B cell (primary cell): ENCODE measurements around the gene NAPG.

Experiments
- CTCF ChIP-seq: fragments of 200-600 bp; IDR thresholded peaks from one replicate; pipeline ENCODE4 v1.8.0; 2022; ENCODE audit warnings: antibody characterized with exemption, mild to moderate bottlenecking
- EZH2 ChIP-seq: IDR thresholded peaks from 2 replicates; pipeline ENCODE4 v1.6.1; 2012; ENCODE audit warnings: borderline replicate concordance, low read depth, mild to moderate bottlenecking, moderate library complexity, low read length; ENCODE audit not compliant: insufficient read depth, poor library complexity, severe bottlenecking

GRCh38 chr18:10477121-10477862, 48.5 kb upstream of the NAPG start:
- TF ChIP-seq CTCF, result no peak
- no peak for TF ChIP-seq EZH2
